Right lobe of liver (tissue), 4 donors: Measurements from ENCODE around the gene SLC4A11.

ENCODE experiments used
- POLR2A ChIP-seq: fragments of 450-650 bp; IDR thresholded peaks from one replicate; pipeline ENCODE4 v1.6.1; 2017; ENCODE audit warnings: antibody characterized with exemption, mild to moderate bottlenecking
- TF ChIP-seq, protein P1 (sequence below), 4 donors: fragments of 200-600 bp in 3 of 4; fragments of 450-650 bp in 1 of 4; IDR thresholded peaks; one replicate each; pipeline versions ENCODE4 v1.5.1 to v1.8.0; 2016 to 2022; ENCODE audit warnings: antibody characterized with exemption in 4 of 4, mild to moderate bottlenecking in 2 of 4
- donor health status: DM: no; HTN: no; CAD: no.
- donor health status: DM: no; HTN: no; CAD: no.
- donor health status: DM: no; HTN: yes; CAD: no.

DNA sequence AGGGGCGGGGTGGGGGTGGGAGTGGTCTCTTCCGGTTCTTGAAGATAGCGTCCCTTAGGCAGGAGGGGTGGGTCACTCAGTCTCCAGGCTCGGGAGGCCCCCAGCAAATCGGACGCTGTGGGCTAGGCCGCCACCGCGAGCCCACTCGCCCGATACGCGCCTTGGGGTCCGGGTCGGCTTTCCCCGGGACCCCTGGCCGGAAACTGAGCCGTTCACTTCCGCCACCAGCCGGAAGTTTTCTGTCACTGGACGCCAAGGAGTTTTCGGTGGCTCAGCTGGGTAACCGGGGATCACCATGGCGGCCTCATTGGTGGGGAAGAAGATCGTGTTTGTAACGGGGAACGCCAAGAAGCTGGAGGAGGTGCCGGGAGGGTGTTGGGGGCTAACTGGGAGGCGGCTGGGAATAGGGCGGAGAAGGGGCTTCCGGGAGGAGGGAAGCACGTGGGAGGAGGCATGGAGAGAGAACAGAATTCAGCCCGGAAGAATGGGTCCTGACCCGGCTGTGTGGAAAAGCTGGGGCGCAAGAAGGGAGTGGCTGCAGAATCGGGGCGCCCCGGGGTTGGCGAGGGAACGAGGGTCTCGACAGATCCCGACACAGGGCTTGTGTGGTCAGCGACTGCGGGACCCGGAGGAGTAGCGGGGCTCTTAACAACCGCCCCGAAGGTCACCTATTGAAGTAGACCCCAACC is 29.6 kb downstream of the SLC4A11 start, which contains the start of gene ITPA:
- TF ChIP-seq, protein P1, sequence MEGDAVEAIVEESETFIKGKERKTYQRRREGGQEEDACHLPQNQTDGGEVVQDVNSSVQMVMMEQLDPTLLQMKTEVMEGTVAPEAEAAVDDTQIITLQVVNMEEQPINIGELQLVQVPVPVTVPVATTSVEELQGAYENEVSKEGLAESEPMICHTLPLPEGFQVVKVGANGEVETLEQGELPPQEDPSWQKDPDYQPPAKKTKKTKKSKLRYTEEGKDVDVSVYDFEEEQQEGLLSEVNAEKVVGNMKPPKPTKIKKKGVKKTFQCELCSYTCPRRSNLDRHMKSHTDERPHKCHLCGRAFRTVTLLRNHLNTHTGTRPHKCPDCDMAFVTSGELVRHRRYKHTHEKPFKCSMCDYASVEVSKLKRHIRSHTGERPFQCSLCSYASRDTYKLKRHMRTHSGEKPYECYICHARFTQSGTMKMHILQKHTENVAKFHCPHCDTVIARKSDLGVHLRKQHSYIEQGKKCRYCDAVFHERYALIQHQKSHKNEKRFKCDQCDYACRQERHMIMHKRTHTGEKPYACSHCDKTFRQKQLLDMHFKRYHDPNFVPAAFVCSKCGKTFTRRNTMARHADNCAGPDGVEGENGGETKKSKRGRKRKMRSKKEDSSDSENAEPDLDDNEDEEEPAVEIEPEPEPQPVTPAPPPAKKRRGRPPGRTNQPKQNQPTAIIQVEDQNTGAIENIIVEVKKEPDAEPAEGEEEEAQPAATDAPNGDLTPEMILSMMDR (IDR thresholded peaks at IDR 0.05), result no peak
- TF ChIP-seq POLR2A, result no peak
